PC-9 (cell line): ENCODE data around the gene VAMP4. TPM values are rescaled to one million over a fixed set of nuclear protein-coding genes. Genes with fewer than 3 reads are reported as not detected.

ENCODE experiments used
- BruUV-seq: library from RNA; stranded (reverse); fragments of 400-500 nt; replicated peaks from 2 replicates; lab custom pipeline; 2021; lab: Mats Ljungman, UMichigan
- CTCF ChIA-PET: fragments of 300-600 bp; sonication (Branson Sonifier 250); formaldehyde crosslinking; loops from one replicate; lab custom pipeline; 2022; ENCODE audit warnings: antibody characterized with exemption; lab: Charles Lee
- POLR2A ChIA-PET: fragments of 300-600 bp; sonication (Branson Sonifier 250); formaldehyde crosslinking; loops from one replicate; lab custom pipeline; 2022; ENCODE audit warnings: antibody characterized with exemption; ENCODE audit not compliant: unreplicated experiment; lab: Charles Lee
- DNase-seq, 2 experiments: peaks; one replicate each; pipeline versions ENCODE4 v3.0.0 to v3.0.0-alpha.2; 2015 to 2022; ENCODE audit warnings: mixed read lengths in 1 of 2
- H2AFZ ChIP-seq: fragments of 200-600 bp; sonication (generic); 2 replicates; pipeline ENCODE4 v1.8.1; 2017; ENCODE audit warnings: antibody characterized with exemption
- H3F3A ChIP-seq: fragments of 200-600 bp; sonication (generic); 2 replicates; pipeline ENCODE4 v1.8.1; 2017; ENCODE audit warnings: antibody characterized with exemption, mild to moderate bottlenecking, low read depth; ENCODE audit not compliant: insufficient read depth
- H3K27ac ChIP-seq: fragments of 200-600 bp; sonication (generic); 2 replicates; pipeline ENCODE4 v1.6.1; 2016; ENCODE audit warnings: mixed run types
- H3K27me3 ChIP-seq: fragments of 200-600 bp; sonication (generic); 2 replicates; pipeline ENCODE4 v1.6.1; 2016; ENCODE audit warnings: low read depth, mixed run types; ENCODE audit not compliant: insufficient read depth
- H3K36me3 ChIP-seq: fragments of 200-600 bp; sonication (generic); 2 replicates; pipeline ENCODE4 v1.6.1; 2016; ENCODE audit warnings: low read depth, mixed run types
- H3K4me1 ChIP-seq: fragments of 200-600 bp; sonication (generic); replicated peaks from 2 replicates; pipeline ENCODE4 v1.6.1; 2016; ENCODE audit warnings: mixed run types; ENCODE audit not compliant: insufficient read depth
- H3K4me2 ChIP-seq: fragments of 200-600 bp; sonication (generic); 2 replicates; pipeline ENCODE4 v1.6.1; 2017; ENCODE audit warnings: mixed run types
- H3K4me3 ChIP-seq: fragments of 200-600 bp; sonication (generic); 2 replicates; pipeline ENCODE4 v1.6.1; 2016; ENCODE audit warnings: mixed run types
- H3K79me2 ChIP-seq: fragments of 200-600 bp; sonication (generic); 2 replicates; pipeline ENCODE4 v1.6.1; 2017; ENCODE audit warnings: low read depth, mixed run types
- H3K9me2 ChIP-seq: fragments of 200-600 bp; sonication (generic); 2 replicates; pipeline ENCODE4 v1.8.1; 2017; ENCODE audit warnings: mild to moderate bottlenecking; ENCODE audit not compliant: insufficient read depth
- H3K9me3 ChIP-seq: fragments of 200-600 bp; sonication (generic); 2 replicates; pipeline ENCODE4 v1.8.1; 2016; ENCODE audit warnings: low read depth; ENCODE audit not compliant: insufficient read depth
- H4K20me1 ChIP-seq: fragments of 200-600 bp; sonication (generic); 2 replicates; pipeline ENCODE4 v1.8.1; 2017; ENCODE audit not compliant: insufficient read depth
- CTCF ChIP-seq: fragments of 200-600 bp; sonication (generic); conservative IDR thresholded peaks from 2 replicates; pipeline ENCODE4 v1.6.1; 2017; ENCODE audit warnings: mixed run types, antibody characterized with exemption, mild to moderate bottlenecking, moderate library complexity
- EZH2 ChIP-seq: fragments of 200-600 bp; sonication (generic); IDR thresholded peaks from 2 replicates; pipeline ENCODE4 v1.8.0; 2017; ENCODE audit warnings: antibody characterized with exemption, low read depth
- intact Hi-C: fragments of 100-400 bp; cut with micrococcal nuclease; formaldehyde crosslinking; loops from one replicate; pipeline ENCODE4 v1.10.0; 2022; ENCODE audit not compliant: unreplicated experiment
- total RNA-seq: library from RNA; stranded (reverse); gene quantifications from 2 replicates; pipeline ENCODE4 v1.2.3, GENCODE V29; 2021

Gene VAMP4
- total RNA-seq, 1 experiment from 2014 or later = 9.8 TPM

GRCh38 chr1:171754353-171754705, 12.5 kb upstream of the VAMP4 start:
- ChIA-PET CTCF (no interaction called here), POLR2A (no interaction called here)
- no peak for DNase-seq
- intact Hi-C loops = no loop called here
- Histone ChIP-seq H2AFZ (no peak overlapping the region), H3F3A (no peaks in the 10 kb centered on the region), H3K9me2 (no peaks in the 10 kb centered on the region), H3K4me1 (no peaks in the 10 kb centered on the region), H3K4me3 (no peak overlapping the region), H3K79me2 (no peaks in the 10 kb centered on the region), H4K20me1 (no peaks in the 10 kb centered on the region), H3K27ac (no peak overlapping the region), H3K9me3 (no peaks in the 10 kb centered on the region), H3K27me3 (0 out of 2 replicates have a peak, but pooled peaks cover 5% of the 10 kb centered on the region), H3K36me3 (no peaks in the 10 kb centered on the region), H3K4me2 (no peak overlapping the region)
- no TSS peak for BruUV-seq
- TF ChIP-seq CTCF (no peak), EZH2 (no peak)

- no TSS peak for BruUV-seq
- Histone ChIP-seq H3K9me3 (no peaks in the 10 kb centered on the region), H3F3A (no peaks in the 10 kb centered on the region), H3K9me2 (no peaks in the 10 kb centered on the region), H2AFZ (no peak overlapping the region), H3K27me3 (0 out of 2 replicates have a peak, but pooled peaks cover 5% of the 10 kb centered on the region), H3K4me2 (no peak overlapping the region), H3K79me2 (no peaks in the 10 kb centered on the region), H3K4me3 (no peak overlapping the region), H3K27ac (no peak overlapping the region), H3K36me3 (no peaks in the 10 kb centered on the region), H3K4me1 (no peaks in the 10 kb centered on the region), H4K20me1 (no peaks in the 10 kb centered on the region)
- ChIA-PET CTCF (no interaction called here), POLR2A (no interaction called here)
- TF ChIP-seq EZH2 = no peak
- TF ChIP-seq CTCF = no peak
- DNase-seq = no peak
- intact Hi-C loops = no loop called here
Observed at GRCh38 chr1:171753685-171754352, 12.0 kb upstream of the VAMP4 start.

- CTCF ChIA-PET = no interaction called here
- Histone ChIP-seq H3K4me2 (no peak overlapping the region), H3K9me2 (no peaks in the 10 kb centered on the region), H3K27ac (no peak overlapping the region), H3K4me1 (no peaks in the 10 kb centered on the region), H3K36me3 (no peaks in the 10 kb centered on the region), H3K79me2 (no peaks in the 10 kb centered on the region), H2AFZ (no peak overlapping the region), H3K4me3 (no peak overlapping the region), H3K9me3 (no peaks in the 10 kb centered on the region), H4K20me1 (no peaks in the 10 kb centered on the region), H3K27me3 (0 out of 2 replicates have a peak, but pooled peaks cover 5% of the 10 kb centered on the region), H3F3A (no peaks in the 10 kb centered on the region)
- intact Hi-C loops = no loop called here
- no peak for TF ChIP-seq CTCF
- no peak for TF ChIP-seq EZH2
- POLR2A ChIA-PET = no interaction called here
- DNase-seq = no peak
- no TSS peak for BruUV-seq
Observed at GRCh38 chr1:171753182-171753581, 11.3 kb upstream of the VAMP4 start.
